Caco-2 (cell line): ENCODE results near the gene CLRN3. TPM values are rescaled to one million over a fixed set of nuclear protein-coding genes. Genes with fewer than 3 reads are reported as not detected.

ENCODE experiments used
- BruUV-seq: library from RNA; stranded (reverse); fragments of 400-500 nt; replicated peaks from 2 replicates; lab custom pipeline; 2021; lab: Mats Ljungman, UMichigan
- CTCF ChIA-PET: fragments of 300-600 bp; sonication (Branson Sonifier 250); formaldehyde crosslinking; loops from one replicate; lab custom pipeline; 2022; ENCODE audit warnings: antibody characterized with exemption; lab: Charles Lee
- POLR2A ChIA-PET: fragments of 300-600 bp; sonication (Branson Sonifier 250); formaldehyde crosslinking; loops from one replicate; lab custom pipeline; 2022; ENCODE audit warnings: antibody characterized with exemption; lab: Charles Lee
- DNase-seq, 2 experiments: peaks; one replicate each; pipeline versions ENCODE4 v3.0.0 to v3.0.0-alpha.2; 2020 to 2022
- H3K27me3 ChIP-seq: replicated peaks from 2 replicates; pipeline ENCODE4 v1.6.0; 2011; ENCODE audit warnings: low read length; ENCODE audit not compliant: control insufficient read depth, insufficient read depth
- H3K36me3 ChIP-seq: 2 replicates; pipeline ENCODE4 v1.5.1; 2011; ENCODE audit warnings: low read length; ENCODE audit not compliant: control insufficient read depth, insufficient read depth
- H3K4me1 ChIP-seq: fragments of 250-450 bp; sonication (Bioruptor Pico); 2 replicates; pipeline ENCODE4 v1.5.1; 2020; ENCODE audit warnings: mild to moderate bottlenecking
- H3K4me3 ChIP-seq: 2 replicates; pipeline ENCODE4 v1.5.1; 2011; ENCODE audit warnings: low read depth, mild to moderate bottlenecking, control low read depth, low read length
- H3K9me3 ChIP-seq: fragments of 250-450 bp; sonication (Bioruptor Pico); 2 replicates; pipeline ENCODE4 v1.5.1; 2020; ENCODE audit warnings: mild to moderate bottlenecking, moderate library complexity
- H3K27ac Mint-ChIP-seq: one replicate; pipeline ENCODE4 v1.8.0; 2022; ENCODE audit warnings: mixed read lengths; ENCODE audit not compliant: unreplicated experiment
- H3K27me3 Mint-ChIP-seq: one replicate; pipeline ENCODE4 v1.8.0; 2022; ENCODE audit warnings: mixed read lengths; ENCODE audit not compliant: insufficient read depth, unreplicated experiment
- H3K36me3 Mint-ChIP-seq: one replicate; pipeline ENCODE4 v1.8.0; 2022; ENCODE audit warnings: mild to moderate bottlenecking, mixed read lengths; ENCODE audit not compliant: insufficient read depth, unreplicated experiment
- H3K4me1 Mint-ChIP-seq: one replicate; pipeline ENCODE4 v1.8.0; 2022; ENCODE audit warnings: low read depth, mixed read lengths; ENCODE audit not compliant: unreplicated experiment
- H3K4me3 Mint-ChIP-seq: one replicate; pipeline ENCODE4 v1.8.0; 2022; ENCODE audit warnings: mild to moderate bottlenecking, moderate library complexity, mixed read lengths; ENCODE audit not compliant: unreplicated experiment
- H3K9me3 Mint-ChIP-seq: one replicate; pipeline ENCODE4 v1.8.0; 2022; ENCODE audit warnings: mixed read lengths; ENCODE audit not compliant: unreplicated experiment
- intact Hi-C: fragments of 100-400 bp; cut with micrococcal nuclease; formaldehyde crosslinking; loops from one replicate; pipeline ENCODE4 v1.10.0; 2022; ENCODE audit not compliant: unreplicated experiment
- total RNA-seq: library from RNA; stranded (reverse); gene quantifications from 2 replicates; pipeline ENCODE4 v1.2.3, GENCODE V29; 2022
- TF ChIP-seq, protein P1 (sequence below), 2 experiments: fragments of 200-600 bp in 1 of 2; IDR thresholded peaks; 1 replicate in 1 of 2; 2 replicates in 1 of 2; pipeline versions ENCODE4 v1.5.1 to v1.8.0; 2011 to 2022; ENCODE audit warnings: antibody characterized with exemption in 1 of 2, control low read depth in 1 of 2, inconsistent platforms in 1 of 2, low read depth in 1 of 2, low read length in 1 of 2, mild to moderate bottlenecking in 1 of 2, moderate library complexity in 1 of 2; ENCODE audit not compliant: insufficient read depth in 1 of 2, severe bottlenecking in 1 of 2, unreplicated experiment in 1 of 2

Gene CLRN3
- total RNA-seq, 1 experiment from 2014 or later = 1.1 TPM

DNA sequence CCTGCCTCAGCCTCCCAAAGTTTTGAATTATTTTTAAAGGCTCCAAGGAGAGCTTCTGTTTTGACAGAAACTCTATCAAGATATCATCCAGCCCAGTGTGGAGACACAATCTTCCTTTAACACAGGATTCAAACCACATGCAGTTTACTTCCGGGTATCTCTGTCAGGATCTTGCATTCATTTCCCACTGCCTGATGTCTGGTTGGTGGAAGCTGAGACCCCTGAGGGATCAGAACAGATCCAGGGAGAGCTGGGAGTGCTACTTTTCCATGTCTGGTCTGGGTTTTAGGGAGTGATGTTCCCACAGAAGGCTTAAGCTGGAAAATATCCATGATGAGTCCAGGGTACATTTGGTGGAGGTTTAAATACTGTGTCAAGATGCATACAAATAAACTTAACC is 30.9 kb upstream of the CLRN3 start:
- peaks cover 8% of the 10 kb centered on the region for H3K4me1 ChIP-seq
- H3K36me3 Mint-ChIP-seq = no peaks in the 10 kb centered on the region
- TF ChIP-seq, protein P1, sequence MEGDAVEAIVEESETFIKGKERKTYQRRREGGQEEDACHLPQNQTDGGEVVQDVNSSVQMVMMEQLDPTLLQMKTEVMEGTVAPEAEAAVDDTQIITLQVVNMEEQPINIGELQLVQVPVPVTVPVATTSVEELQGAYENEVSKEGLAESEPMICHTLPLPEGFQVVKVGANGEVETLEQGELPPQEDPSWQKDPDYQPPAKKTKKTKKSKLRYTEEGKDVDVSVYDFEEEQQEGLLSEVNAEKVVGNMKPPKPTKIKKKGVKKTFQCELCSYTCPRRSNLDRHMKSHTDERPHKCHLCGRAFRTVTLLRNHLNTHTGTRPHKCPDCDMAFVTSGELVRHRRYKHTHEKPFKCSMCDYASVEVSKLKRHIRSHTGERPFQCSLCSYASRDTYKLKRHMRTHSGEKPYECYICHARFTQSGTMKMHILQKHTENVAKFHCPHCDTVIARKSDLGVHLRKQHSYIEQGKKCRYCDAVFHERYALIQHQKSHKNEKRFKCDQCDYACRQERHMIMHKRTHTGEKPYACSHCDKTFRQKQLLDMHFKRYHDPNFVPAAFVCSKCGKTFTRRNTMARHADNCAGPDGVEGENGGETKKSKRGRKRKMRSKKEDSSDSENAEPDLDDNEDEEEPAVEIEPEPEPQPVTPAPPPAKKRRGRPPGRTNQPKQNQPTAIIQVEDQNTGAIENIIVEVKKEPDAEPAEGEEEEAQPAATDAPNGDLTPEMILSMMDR (IDR thresholded peaks at IDR 0.05; ENCODE audit: insufficient read depth in 1 of 2, low read depth in 1 of 2, low read length in 1 of 2, severe bottlenecking in 1 of 2, unreplicated experiment in 1 of 2) = no peak
- H3K4me1 Mint-ChIP-seq = peaks cover 10% of the 10 kb centered on the region
- no peaks in the 10 kb centered on the region for H3K36me3 ChIP-seq
- ChIA-PET POLR2A (no interaction called here), CTCF (no interaction called here)
- H3K27me3 Mint-ChIP-seq = no peaks in the 10 kb centered on the region
- no peak for DNase-seq
- no TSS peak for BruUV-seq
- H3K4me3 ChIP-seq = no peak overlapping the region
- no peak overlapping the region for H3K4me3 Mint-ChIP-seq
- H3K27ac Mint-ChIP-seq = no peak overlapping the region
- intact Hi-C loops = no loop called here
- no peaks in the 10 kb centered on the region for H3K27me3 ChIP-seq
- H3K9me3 ChIP-seq = no peaks in the 10 kb centered on the region
- H3K9me3 Mint-ChIP-seq = no peaks in the 10 kb centered on the region

DNA sequence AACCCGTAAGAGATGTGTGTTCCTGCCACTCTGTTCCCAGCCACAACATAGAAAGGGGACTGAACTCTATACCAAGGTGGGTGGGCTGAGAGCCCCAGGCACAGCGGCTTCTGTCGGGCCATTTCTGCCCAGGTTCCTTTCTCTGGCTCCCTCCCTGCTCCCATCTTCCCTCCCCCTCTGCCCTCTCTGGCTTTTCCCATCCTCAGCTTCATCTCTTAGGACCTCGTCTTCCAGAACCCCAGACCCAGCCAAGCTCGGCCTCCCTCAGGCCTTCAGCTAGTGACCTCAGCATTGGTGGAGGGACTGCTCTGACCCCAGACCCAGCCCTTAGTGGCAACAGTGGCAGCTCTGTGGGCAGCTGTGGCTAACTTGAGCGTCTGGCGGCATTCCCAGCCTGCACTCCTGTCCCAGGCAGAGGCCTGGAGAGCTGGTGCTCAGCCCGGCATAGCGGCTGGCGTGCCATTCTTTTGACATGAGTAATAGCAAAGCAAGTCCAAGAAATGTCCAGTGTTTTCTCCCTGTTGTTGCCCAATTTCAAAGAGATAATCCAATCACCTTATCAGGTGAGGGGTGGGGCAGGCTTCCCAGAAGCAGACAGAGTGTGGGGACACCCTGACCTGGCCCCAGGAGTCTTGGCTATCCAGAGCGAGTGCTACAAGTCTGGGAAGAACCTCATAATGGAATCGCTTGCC is 30.1 kb upstream of the CLRN3 start:
- POLR2A ChIA-PET = no interaction called here
- CTCF ChIA-PET = no interaction called here
- Histone ChIP-seq H3K36me3 (no peaks in the 10 kb centered on the region), H3K27me3 (no peaks in the 10 kb centered on the region), H3K4me1 (peaks cover 8% of the 10 kb centered on the region), H3K4me3 (no peak overlapping the region), H3K9me3 (no peaks in the 10 kb centered on the region)
- DNase-seq = peak; percentile 51 to 65
- Mint-ChIP-seq H3K36me3 (no peaks in the 10 kb centered on the region), H3K27ac (peak overlapping the region; percentile 54), H3K4me3 (no peak overlapping the region), H3K9me3 (no peaks in the 10 kb centered on the region), H3K27me3 (peaks cover 3% of the 10 kb centered on the region), H3K4me1 (peaks cover 10% of the 10 kb centered on the region)
- TF ChIP-seq, protein P1 (IDR thresholded peaks at IDR 0.05; ENCODE audit: insufficient read depth in 1 of 2, low read depth in 1 of 2, low read length in 1 of 2, severe bottlenecking in 1 of 2, unreplicated experiment in 1 of 2) = no peak
- BruUV-seq = no TSS peak
- intact Hi-C loops = no loop called here

DNA sequence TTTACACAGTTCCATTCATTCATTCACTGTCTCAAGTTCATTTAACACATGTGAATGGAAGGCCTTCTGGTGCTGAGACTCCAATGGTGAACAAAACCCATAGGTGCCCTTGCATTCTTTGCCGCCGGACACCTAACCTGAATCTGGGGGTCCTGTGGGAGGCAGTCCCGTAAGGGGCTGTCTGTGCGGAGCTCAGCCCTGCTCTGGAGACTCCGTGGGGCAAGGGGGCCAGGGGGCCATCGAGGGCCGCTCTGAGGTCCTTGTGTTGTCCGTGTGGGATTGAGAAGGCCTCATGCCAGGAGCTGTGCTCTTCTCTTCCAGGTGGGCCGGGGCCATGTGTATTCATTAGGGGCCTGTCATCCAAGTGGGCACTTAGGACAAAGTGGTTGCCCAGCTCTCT is 29.5 kb upstream of the CLRN3 start:
- CTCF ChIA-PET = no interaction called here
- peaks cover 3% of the 10 kb centered on the region for H3K27me3 Mint-ChIP-seq
- no peak overlapping the region for H3K4me3 Mint-ChIP-seq

More for the DNA sequence above, 29.5 kb upstream of the CLRN3 start:
- POLR2A ChIA-PET = no interaction called here
- Histone ChIP-seq H3K4me1 (peaks cover 8% of the 10 kb centered on the region), H3K4me3 (no peak overlapping the region), H3K27me3 (no peaks in the 10 kb centered on the region; the same call in 1 of the 2 replicates), H3K36me3 (no peaks in the 10 kb centered on the region), H3K9me3 (no peaks in the 10 kb centered on the region)
- intact Hi-C loops = no loop called here
- Mint-ChIP-seq H3K36me3 (no peaks in the 10 kb centered on the region), H3K27ac (peak overlapping the region; percentile 54), H3K4me1 (peaks cover 10% of the 10 kb centered on the region), H3K9me3 (no peaks in the 10 kb centered on the region)
- TF ChIP-seq, protein P1 (IDR thresholded peaks at IDR 0.05; ENCODE audit: insufficient read depth in 1 of 2, low read depth in 1 of 2, low read length in 1 of 2, severe bottlenecking in 1 of 2, unreplicated experiment in 1 of 2) = no peak
- BruUV-seq = no TSS peak
- DNase-seq = no peak
